ENCODE data around the gene ATP2B2. TPM values are rescaled to one million over a fixed set of nuclear protein-coding genes. Genes with fewer than 3 reads are reported as not detected.

The ATP2B2 gene
- total and polyA plus RNA-seq, 2 experiments from 2014 or later = 0.66 to 1.8 TPM

DNA sequence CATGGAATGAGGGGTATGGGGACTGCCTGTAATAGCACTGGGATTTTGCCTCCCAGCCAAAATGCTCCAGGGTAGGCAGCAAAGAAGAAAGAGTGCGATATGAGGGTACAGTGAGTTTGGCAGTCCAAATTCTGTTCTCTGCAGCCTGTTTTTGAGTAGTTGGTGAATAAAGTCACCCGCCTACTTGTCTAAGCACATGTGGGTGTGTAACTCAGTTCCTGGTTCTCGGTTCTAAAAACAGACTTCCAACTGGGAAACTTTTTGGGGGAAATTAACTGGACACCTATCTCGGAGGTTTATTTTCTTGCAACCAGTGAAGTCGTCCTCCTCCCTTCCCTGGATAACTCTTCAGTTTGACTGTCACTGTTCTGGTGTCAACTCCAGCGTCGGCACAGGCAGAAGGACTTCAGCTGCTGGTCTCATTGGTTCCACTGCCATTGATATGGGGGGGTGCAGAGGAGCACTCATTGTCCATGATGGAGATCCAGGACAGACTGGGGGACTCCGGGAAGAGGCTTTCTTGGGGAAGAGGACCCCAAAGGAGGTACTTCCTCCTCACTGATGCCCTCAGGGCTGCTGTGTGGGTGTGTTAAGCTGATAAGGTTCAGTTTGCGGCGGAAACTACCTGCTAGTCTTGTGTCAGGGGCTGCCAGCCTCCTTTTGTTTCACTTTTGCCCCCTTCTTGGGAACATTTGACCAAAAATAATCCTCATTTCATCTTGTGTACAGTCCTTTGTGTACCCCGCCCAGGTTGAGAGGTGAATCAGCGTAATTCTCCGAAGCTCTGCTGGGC, 225.8 kb downstream of the ATP2B2 start:
- Histone ChIP-seq H3K36me3 (replicated peaks; ENCODE audit: insufficient read depth, low read depth) (no peaks in the 10 kb centered on the region), H3K4me2 (no peak overlapping the region), H3K79me2 (peaks cover 22% of the 10 kb centered on the region), H3K9me3 (ENCODE audit: low read depth) (no peaks in the 10 kb centered on the region), H3K4me1 (ENCODE audit: insufficient read depth) (no peaks in the 10 kb centered on the region), H2AFZ (no peak overlapping the region), H4K20me1 (ENCODE audit: insufficient read depth, poor library complexity, severe bottlenecking) (peaks cover 5% of the 10 kb centered on the region), H3K27ac (no peak overlapping the region), H3K27me3 (no peaks in the 10 kb centered on the region), H3K4me3 (no peak overlapping the region), H3K9me2 (replicated peaks; ENCODE audit: insufficient read depth) (no peaks in the 10 kb centered on the region)
- 96% methylated on average over 13 of the region's 13 CpGs for WGBS (ENCODE audit: low lambda C conversion rate, missing lambda C conversion rate)
- DNase-seq (ENCODE audit: low spot score) = no peak
- TF ChIP-seq, protein P1, sequence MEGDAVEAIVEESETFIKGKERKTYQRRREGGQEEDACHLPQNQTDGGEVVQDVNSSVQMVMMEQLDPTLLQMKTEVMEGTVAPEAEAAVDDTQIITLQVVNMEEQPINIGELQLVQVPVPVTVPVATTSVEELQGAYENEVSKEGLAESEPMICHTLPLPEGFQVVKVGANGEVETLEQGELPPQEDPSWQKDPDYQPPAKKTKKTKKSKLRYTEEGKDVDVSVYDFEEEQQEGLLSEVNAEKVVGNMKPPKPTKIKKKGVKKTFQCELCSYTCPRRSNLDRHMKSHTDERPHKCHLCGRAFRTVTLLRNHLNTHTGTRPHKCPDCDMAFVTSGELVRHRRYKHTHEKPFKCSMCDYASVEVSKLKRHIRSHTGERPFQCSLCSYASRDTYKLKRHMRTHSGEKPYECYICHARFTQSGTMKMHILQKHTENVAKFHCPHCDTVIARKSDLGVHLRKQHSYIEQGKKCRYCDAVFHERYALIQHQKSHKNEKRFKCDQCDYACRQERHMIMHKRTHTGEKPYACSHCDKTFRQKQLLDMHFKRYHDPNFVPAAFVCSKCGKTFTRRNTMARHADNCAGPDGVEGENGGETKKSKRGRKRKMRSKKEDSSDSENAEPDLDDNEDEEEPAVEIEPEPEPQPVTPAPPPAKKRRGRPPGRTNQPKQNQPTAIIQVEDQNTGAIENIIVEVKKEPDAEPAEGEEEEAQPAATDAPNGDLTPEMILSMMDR (IDR thresholded peaks at IDR 0.05; ENCODE audit: poor library complexity) = no peak
- TF ChIP-seq EZH2 (IDR thresholded peaks at IDR 0.05; ENCODE audit: borderline replicate concordance) (no peak), EZH2phosphoT487 (IDR thresholded peaks at IDR 0.05; ENCODE audit: low read depth, severe bottlenecking, unreplicated experiment) (no peak)

DNA sequence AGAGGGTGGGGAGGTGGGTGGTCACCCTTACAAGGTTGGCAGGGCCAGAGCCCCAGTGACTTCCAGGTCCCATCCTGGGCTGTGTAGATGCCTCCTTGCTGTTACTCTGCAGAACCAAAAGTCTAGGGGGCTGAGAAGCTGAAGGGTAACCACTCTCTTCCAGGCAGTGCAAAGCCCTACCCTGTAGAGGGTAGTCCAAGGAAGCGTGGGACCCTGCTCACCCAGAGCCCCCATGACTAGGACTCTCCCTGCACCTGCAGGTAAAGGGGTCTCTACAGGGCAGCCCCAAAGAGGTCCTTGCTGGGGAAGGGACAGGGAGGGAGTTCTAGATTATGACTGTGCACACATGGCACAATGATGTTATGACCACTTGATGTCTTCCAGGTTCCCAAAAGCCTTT, 226.9 kb downstream of the ATP2B2 start:
- no peak overlapping the region for H3K4me2 ChIP-seq
- H3K79me2 ChIP-seq = peaks cover 32% of the 10 kb centered on the region
- TF ChIP-seq, protein P1 (IDR thresholded peaks at IDR 0.05; ENCODE audit: poor library complexity) = no peak
- TF ChIP-seq EZH2phosphoT487 (IDR thresholded peaks at IDR 0.05; ENCODE audit: low read depth, severe bottlenecking, unreplicated experiment) = no peak
- H2AFZ ChIP-seq = no peak overlapping the region
- no peaks in the 10 kb centered on the region for H3K27me3 ChIP-seq
- no peaks in the 10 kb centered on the region for H3K9me3 ChIP-seq (ENCODE audit: low read depth)
- peaks cover 14% of the 10 kb centered on the region for H4K20me1 ChIP-seq (ENCODE audit: insufficient read depth, poor library complexity, severe bottlenecking)
- 100% methylated on average over 1 of the region's 1 CpG for WGBS (ENCODE audit: low lambda C conversion rate, missing lambda C conversion rate)
- no peak for DNase-seq (ENCODE audit: low spot score)
- H3K4me1 ChIP-seq (ENCODE audit: insufficient read depth) = no peaks in the 10 kb centered on the region
- no peak overlapping the region for H3K4me3 ChIP-seq
- H3K27ac ChIP-seq = no peak overlapping the region
- H3K9me2 ChIP-seq (replicated peaks; ENCODE audit: insufficient read depth) = no peaks in the 10 kb centered on the region
- H3K36me3 ChIP-seq (replicated peaks; ENCODE audit: insufficient read depth, low read depth) = no peaks in the 10 kb centered on the region

DNA sequence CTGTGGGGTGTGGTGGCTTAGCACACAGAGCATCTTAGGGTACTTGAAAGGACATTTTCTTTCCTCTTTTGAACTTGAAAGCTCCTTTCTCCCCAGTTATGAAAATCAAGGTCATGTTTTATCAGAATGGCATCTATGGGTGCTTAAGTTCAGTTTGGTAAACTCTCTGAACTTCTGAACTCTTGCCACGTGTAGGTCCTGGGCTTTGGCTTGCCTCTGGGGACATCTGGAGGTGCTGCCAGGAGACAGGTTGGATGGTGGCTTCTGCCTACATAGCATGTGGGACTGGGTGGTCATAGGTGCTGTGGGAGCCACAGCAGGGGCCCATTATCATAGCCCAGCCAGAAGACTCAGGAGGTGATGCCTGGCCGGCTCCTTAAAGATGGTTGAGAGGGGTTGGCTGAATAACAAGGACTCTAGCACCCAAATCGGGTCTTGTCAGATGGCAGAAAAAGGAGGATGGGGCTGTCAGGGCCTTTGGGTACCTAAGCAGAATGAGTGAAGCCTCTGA, 228.2 kb downstream of the ATP2B2 start:
- peaks cover 23% of the 10 kb centered on the region for H4K20me1 ChIP-seq (ENCODE audit: insufficient read depth, poor library complexity, severe bottlenecking)
- H3K4me2 ChIP-seq = no peak overlapping the region
- no peaks in the 10 kb centered on the region for H3K9me2 ChIP-seq (replicated peaks; ENCODE audit: insufficient read depth)
- no peaks in the 10 kb centered on the region for H3K4me1 ChIP-seq (ENCODE audit: insufficient read depth)
- H3K79me2 ChIP-seq = peaks cover 46% of the 10 kb centered on the region
- no peak overlapping the region for H2AFZ ChIP-seq
- no peaks in the 10 kb centered on the region for H3K9me3 ChIP-seq (ENCODE audit: low read depth)
- 94% methylated on average over 3 of the region's 3 CpGs for WGBS (ENCODE audit: low lambda C conversion rate, missing lambda C conversion rate)
- H3K4me3 ChIP-seq = no peak overlapping the region
- H3K27me3 ChIP-seq = no peaks in the 10 kb centered on the region
- H3K27ac ChIP-seq = no peak overlapping the region
- DNase-seq (ENCODE audit: low spot score) = no peak
- TF ChIP-seq, protein P1 (IDR thresholded peaks at IDR 0.05; ENCODE audit: poor library complexity) = no peak
- no peak for TF ChIP-seq EZH2 (IDR thresholded peaks at IDR 0.05; ENCODE audit: borderline replicate concordance)
- TF ChIP-seq EZH2phosphoT487 (IDR thresholded peaks at IDR 0.05; ENCODE audit: low read depth, severe bottlenecking, unreplicated experiment) = no peak
- no peaks in the 10 kb centered on the region for H3K36me3 ChIP-seq (replicated peaks; ENCODE audit: insufficient read depth, low read depth)
